Hematopoietic multipotent progenitor cell treated with erythropoietin and hydrocortisone succinate and interleukin-3 and kit ligand, for 17 days (in vitro differentiated cells): ENCODE data around the gene GNAS.
"Not testable (repeated sequence)": the region's sequence is repeated elsewhere in the genome, so short reads cannot be mapped to it uniquely, and the experiment has no call there.

ENCODE experiments used
- DNase-seq: peaks from one replicate; pipeline ENCODE4 v3.0.0-alpha.2; 2015; ENCODE audit warnings: low spot score

Gene GNAS

DNA sequence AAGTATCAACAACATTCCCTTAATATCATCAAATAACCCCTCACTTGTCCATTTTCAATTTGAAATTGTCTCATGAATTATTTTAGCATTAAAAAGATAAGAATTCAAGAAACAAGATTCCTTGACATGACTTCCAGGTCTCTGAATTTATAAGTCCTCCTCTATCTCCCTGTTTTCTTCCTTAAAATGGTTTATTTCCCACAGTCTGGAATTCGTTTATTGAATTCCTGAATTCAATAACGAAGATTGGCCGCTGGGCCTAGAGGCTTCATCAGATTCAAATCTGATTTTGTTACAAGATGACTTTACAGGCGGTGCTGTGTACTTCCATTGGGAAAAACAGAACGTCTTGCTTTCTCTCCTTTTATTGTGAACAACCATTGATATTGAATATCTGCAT, 79.7 kb downstream of the GNAS start:
- DNase-seq, result no peak

DNA sequence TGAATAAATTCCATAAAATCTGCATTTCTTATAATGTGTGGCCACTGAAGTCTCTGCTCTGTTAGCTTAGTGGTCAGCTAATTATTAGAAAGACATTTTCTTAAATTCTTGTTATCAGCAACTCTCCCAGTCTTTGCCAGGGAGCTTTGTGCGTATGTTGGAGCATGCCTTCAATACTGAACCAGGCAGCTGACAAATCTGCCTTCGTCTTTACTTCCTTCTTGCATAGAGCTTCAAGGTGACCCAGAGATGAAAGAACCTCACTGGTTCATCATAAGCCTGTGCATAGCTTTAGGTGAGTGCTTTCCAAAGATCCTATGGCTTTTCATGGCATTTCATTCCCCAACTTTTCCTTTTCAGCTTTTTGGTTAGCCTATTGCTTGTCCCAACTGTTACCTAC, 85.6 kb downstream of the GNAS start:
- no peak for DNase-seq

DNA sequence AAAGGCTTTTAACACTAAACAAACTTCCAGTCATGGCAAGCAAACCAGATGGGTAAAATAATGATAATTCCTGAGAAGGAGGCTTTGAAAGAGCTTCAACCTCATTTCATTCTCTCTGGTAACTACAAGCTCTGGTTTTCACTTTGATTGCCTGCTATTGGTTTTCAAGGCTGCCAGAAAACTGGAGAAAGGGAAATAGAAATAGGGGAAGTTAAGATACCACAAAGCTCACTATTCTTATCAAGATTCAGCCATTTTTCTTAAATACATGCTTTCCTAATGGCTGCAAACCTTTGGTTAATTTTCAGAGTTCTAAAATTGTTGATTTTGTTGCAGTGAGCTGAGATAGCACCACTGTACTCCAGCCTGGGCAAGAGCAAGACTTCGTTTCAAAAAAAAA, 86.0 kb downstream of the GNAS start:
- DNase-seq, result no peak

DNA sequence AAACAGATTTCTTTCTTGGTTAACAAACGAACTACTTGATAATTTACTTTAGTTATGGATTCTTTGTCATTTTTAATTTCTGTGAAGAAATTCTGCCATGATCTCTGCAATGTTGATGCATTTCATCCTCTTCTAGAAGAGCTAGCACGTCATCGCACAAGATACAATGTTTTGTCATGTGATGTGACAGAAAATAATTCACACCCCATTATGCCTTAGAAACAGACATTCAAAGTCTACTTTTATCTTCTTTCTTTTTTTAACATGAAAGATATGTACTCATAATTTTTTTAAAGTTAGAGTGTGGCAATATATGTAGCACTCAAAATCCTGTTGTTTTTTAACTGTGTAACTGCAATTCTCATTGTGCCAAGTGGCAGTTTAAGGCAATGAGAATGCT, 89.0 kb downstream of the GNAS start:
- DNase-seq, result no peak

DNA sequence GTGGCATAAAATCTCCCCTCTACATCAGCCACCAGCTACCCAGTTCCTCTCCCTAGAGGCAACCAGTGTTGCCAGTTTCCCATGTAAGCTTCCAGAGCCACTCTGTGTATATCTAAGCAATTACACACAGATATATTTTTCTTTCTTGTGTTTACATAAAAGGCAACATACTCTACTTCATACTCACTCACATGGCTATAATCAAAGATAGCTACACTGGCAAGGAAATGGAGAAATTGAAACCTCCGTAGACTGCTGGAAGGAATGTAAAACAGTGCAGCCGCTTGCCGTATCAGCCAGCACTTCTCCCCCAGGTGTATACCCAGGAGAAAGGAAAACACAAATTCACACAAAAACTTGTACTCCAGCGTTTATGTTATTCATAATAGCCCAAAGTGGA, 90.0 kb downstream of the GNAS start:
- DNase-seq, result no peak

DNA sequence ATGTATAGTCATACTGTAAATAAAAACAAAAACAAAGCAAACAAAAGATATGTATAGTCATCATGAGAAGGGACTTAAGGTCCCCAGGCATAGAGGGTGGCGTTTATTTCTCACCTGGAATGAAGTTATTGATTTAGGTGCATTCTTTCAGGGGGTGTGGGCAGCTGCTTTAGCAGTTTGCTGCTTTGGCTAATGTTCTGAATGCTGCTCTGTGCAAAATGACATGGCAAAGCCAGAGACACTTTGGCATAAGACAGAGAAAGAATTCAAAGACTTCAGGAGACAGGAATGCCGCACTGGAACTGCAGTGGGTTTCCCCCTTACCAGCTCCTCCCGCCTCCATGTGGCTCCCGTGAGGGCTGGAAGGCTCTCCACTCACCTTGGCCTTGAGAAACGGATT, 92.1 kb downstream of the GNAS start:
- no peak for DNase-seq

DNA sequence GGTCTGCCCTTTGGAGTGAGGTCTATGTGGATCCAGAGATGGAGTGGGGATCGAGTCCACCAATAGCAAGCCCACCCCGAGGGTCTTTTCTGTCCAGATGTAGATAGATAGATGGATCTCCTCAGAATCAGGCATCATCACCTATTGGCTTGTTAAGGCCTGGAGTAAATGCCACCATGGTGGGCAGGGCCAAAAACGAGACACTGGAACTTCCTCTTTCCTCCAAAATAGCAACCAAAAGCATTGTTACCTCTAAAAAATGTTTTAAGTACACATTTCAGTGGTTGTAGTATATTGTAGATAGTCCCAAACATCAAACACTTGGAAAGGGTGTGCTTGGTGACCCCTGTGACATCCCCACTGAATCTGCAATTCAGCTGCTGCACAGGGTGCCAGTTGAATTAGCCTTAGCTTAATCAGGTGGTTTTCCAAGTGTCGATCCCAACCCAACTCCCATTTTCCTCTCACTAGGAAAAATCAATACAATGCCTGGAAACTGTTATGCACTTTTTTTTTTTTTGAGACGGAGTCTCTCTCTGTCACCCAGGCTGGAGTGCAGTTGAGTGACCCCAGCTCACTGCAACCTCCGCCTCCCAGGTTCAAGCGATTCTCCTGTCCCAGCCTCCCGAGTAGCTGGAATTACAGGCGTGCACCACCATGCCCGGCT, 93.6 kb downstream of the GNAS start:
- DNase-seq, result no peak

DNA sequence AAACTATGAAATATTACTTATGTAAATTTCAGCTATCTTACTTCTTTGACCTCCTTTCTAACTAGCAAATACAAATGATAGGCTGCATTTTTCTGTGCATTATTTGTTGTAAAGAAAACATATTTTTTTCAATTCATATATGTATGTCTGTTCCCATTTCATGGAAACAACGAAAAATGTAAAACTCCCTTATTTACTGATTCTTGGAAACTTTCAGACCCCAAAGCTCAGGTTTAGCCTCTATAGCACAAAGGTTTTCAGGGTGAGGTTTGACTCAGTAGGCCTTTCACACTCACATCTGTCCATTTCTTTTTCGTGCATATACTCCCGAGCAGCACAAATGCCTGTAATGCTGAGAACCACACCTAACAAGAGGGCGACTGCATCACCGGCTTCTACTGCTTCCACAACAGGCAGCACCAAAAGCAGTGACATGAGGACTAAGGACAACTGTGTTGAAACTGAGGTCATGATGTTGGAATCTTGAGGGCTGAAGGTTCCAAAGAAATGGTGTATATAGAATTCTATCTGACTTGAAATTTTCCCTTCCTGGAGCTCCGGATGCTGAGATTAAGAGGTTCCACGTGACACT, 95.4 kb downstream of the GNAS start:
- DNase-seq, result not testable (repeated sequence)

DNA sequence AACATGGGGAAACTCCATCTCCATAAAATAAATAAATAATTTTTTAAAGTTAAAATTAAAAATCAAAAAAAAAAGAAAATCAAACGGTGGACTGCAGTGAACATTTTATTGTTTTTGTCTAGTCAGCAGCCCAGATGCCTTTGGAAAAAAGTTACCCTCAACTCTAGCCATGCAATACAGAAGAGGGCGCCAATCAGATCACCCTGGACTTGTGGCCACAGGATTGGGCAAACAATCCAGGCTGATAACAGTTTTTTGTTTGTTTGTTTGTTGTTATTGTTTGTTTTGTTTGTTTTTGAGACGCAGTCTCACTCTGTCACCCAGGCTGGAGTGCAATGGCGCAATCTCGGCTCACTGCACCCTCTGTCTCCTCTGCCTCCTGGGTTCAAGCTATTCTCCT, 98.1 kb downstream of the GNAS start:
- DNase-seq, result no peak

DNA sequence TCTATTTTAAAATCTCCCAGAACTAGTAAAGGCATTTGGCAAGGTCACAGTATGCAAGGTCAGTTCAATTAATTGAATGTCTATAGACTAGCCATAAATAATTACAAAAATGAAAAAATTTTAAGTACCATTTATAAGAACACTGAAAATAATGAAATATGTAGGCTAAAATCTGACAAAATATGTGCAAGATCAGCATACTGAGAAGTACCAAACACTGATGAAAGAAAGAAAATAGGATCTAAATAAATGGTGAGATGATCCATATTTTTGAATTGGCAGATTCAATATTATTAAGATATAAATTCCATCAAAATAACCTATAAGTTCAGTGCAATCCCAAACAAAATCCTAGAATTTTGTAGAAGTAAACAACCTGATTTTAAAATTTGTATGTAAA, 100.5 kb downstream of the GNAS start:
- DNase-seq, result no peak

DNA sequence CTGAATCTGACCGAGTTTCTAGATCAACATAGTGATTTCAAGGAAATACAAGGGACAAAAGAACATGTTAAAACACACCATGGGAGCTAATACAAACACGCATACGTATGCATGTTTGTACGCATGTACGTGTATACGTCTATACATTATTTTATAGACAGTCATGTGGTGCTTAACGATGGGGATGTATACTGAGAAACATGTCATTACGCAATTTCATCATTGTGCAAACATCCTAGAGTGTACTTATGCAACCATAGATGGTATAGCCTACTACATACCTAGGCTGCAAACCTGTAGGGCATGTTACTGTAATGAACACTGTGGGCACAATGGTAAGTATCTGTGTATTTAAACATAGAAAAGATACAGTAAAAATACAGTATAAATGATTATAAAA, 103.6 kb downstream of the GNAS start:
- DNase-seq, result no peak

DNA sequence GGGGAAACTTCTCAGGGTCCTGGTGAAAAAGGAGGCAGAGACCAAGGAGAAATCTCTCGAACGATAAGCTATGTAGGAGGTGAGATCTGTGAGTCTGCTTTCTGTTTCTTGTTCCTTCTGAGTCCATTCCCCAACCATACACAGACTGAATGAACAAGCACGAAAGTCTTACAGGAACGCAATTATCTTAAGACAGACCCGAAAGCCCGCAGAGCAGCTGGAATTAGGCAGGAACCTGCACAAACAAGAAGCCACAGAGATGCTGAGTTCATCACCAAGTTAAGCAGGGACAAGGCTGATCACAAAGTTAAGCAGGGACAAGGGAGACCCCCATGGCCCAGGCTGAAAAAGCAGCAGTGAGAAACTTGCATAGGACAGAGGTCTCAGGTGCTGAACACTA, 107.1 kb downstream of the GNAS start:
- no peak for DNase-seq
